Panc1 (cell line): ENCODE measurements around the gene OXTR. TPM values are rescaled to one million over a fixed set of nuclear protein-coding genes. Genes with fewer than 3 reads are reported as not detected.

Experiments
- ATAC-seq: fragments of 200-7000 bp; cut with Tn5 transposase; 2 replicates; pipeline ENCODE4 v1.9.1; 2020; ENCODE audit warnings: mild to moderate bottlenecking, moderate library complexity
- BruUV-seq: library from RNA; stranded (reverse); fragments of 400-500 nt; replicated peaks from 2 replicates; lab custom pipeline; 2021; lab: Mats Ljungman, UMichigan
- CTCF ChIA-PET: fragments of 300-600 bp; sonication (Branson Sonifier 250); formaldehyde crosslinking; loops from one replicate; lab custom pipeline; 2022; ENCODE audit warnings: antibody characterized with exemption; lab: Charles Lee
- POLR2A ChIA-PET: fragments of 300-600 bp; sonication (Branson Sonifier 250); formaldehyde crosslinking; loops from one replicate; lab custom pipeline; 2022; ENCODE audit warnings: antibody characterized with exemption; lab: Charles Lee
- DNase-seq: peaks from one replicate; pipeline ENCODE4 v3.0.0-alpha.2; 2010; ENCODE audit warnings: low read depth, low spot score
- H3K27ac ChIP-seq: 2 replicates; pipeline ENCODE4 v1.5.1; 2011; ENCODE audit warnings: mild to moderate bottlenecking, low read length, inconsistent platforms
- H3K27me3 ChIP-seq: fragments of 200-500 bp; sonication (Bioruptor generic); 2 replicates; pipeline ENCODE4 v1.6.0; 2014; ENCODE audit warnings: low read length, inconsistent platforms; ENCODE audit not compliant: control insufficient read depth, insufficient read depth
- H3K36me3 ChIP-seq: fragments of 200-500 bp; sonication (Bioruptor generic); 2 replicates; pipeline ENCODE4 v1.5.1; 2014; ENCODE audit warnings: inconsistent platforms, mild to moderate bottlenecking, low read length, moderate library complexity; ENCODE audit not compliant: control insufficient read depth, insufficient read depth
- H3K4me1 ChIP-seq: 2 replicates; pipeline ENCODE4 v1.5.1; 2011; ENCODE audit warnings: inconsistent platforms, mild to moderate bottlenecking, low read length, moderate library complexity; ENCODE audit not compliant: control insufficient read depth, insufficient read depth
- H3K4me3 ChIP-seq, 2 experiments: 2 replicates each; pipeline ENCODE4 v1.5.1; 2011 to 2012; ENCODE audit warnings: low read depth in 2 of 2, low read length in 2 of 2, mild to moderate bottlenecking in 2 of 2, inconsistent platforms in 1 of 2, moderate library complexity in 1 of 2
- H3K9me3 ChIP-seq: fragments of 200-500 bp; sonication (Bioruptor generic); 2 replicates; pipeline ENCODE4 v1.5.1; 2014; ENCODE audit warnings: low read depth, mild to moderate bottlenecking, inconsistent platforms, low read length, moderate library complexity; ENCODE audit not compliant: control insufficient read depth, insufficient read depth
- CTCF ChIP-seq: fragments of 450-650 bp; IDR thresholded peaks from 2 replicates; pipeline ENCODE4 v1.5.1; 2017; ENCODE audit warnings: mild to moderate bottlenecking
- POLR2AphosphoS5 ChIP-seq: IDR thresholded peaks from 2 replicates; pipeline ENCODE4 v1.6.1; 2012; ENCODE audit warnings: mild to moderate bottlenecking, low read depth, low read length, moderate library complexity
- SIN3A ChIP-seq: IDR thresholded peaks from 2 replicates; pipeline ENCODE4 v1.6.1; 2012; ENCODE audit warnings: low read depth, mild to moderate bottlenecking, low read length, moderate library complexity, borderline replicate concordance; ENCODE audit not compliant: insufficient read depth
- TCF7L2 ChIP-seq: IDR thresholded peaks from 2 replicates; pipeline ENCODE4 v1.6.1; 2011; ENCODE audit warnings: mild to moderate bottlenecking, low read depth, low read length, inconsistent platforms
- in situ Hi-C: cut with HindIII; loops from 2 replicates; pipeline ENCODE4 v1.10.0; 2016; ENCODE audit warnings: low sequenced_read_pairs, low pct_unique_long_range_greater_than_20kb
- intact Hi-C: fragments of 100-400 bp; cut with micrococcal nuclease; formaldehyde crosslinking; loops from one replicate; pipeline ENCODE4 v1.10.0; 2022; ENCODE audit not compliant: unreplicated experiment
- total RNA-seq: library from RNA; stranded (reverse); gene quantifications from one replicate; pipeline ENCODE4 v1.2.1, GENCODE V29; 2021; ENCODE audit not compliant: unreplicated experiment
- TF ChIP-seq, protein P1 (sequence below), 2 experiments: IDR thresholded peaks; 2 replicates each; pipeline ENCODE4 v1.6.1; 2011 to 2012; ENCODE audit warnings: low read depth in 2 of 2, control low read depth in 1 of 2, low read length in 1 of 2, mild to moderate bottlenecking in 1 of 2, moderate library complexity in 1 of 2; ENCODE audit not compliant: insufficient read depth in 1 of 2

The OXTR gene
- total RNA-seq, 1 experiment from 2014 or later: 2.7 TPM

GRCh38 chr3:8805774-8806173 lies 36.4 kb upstream of the OXTR start:
- POLR2A ChIA-PET: no interaction called here
- CTCF ChIA-PET: no interaction called here
- no peak for DNase-seq
- Histone ChIP-seq H3K4me1 (no peaks in the 10 kb centered on the region), H3K27ac (no peak overlapping the region), H3K36me3 (no peaks in the 10 kb centered on the region), H3K27me3 (no peaks in the 10 kb centered on the region), H3K9me3 (peaks cover 5% of the 10 kb centered on the region; the same call in 1 of the 2 replicates), H3K4me3 (no peak overlapping the region)
- no peak for TF ChIP-seq SIN3A
- TF ChIP-seq, protein P1, sequence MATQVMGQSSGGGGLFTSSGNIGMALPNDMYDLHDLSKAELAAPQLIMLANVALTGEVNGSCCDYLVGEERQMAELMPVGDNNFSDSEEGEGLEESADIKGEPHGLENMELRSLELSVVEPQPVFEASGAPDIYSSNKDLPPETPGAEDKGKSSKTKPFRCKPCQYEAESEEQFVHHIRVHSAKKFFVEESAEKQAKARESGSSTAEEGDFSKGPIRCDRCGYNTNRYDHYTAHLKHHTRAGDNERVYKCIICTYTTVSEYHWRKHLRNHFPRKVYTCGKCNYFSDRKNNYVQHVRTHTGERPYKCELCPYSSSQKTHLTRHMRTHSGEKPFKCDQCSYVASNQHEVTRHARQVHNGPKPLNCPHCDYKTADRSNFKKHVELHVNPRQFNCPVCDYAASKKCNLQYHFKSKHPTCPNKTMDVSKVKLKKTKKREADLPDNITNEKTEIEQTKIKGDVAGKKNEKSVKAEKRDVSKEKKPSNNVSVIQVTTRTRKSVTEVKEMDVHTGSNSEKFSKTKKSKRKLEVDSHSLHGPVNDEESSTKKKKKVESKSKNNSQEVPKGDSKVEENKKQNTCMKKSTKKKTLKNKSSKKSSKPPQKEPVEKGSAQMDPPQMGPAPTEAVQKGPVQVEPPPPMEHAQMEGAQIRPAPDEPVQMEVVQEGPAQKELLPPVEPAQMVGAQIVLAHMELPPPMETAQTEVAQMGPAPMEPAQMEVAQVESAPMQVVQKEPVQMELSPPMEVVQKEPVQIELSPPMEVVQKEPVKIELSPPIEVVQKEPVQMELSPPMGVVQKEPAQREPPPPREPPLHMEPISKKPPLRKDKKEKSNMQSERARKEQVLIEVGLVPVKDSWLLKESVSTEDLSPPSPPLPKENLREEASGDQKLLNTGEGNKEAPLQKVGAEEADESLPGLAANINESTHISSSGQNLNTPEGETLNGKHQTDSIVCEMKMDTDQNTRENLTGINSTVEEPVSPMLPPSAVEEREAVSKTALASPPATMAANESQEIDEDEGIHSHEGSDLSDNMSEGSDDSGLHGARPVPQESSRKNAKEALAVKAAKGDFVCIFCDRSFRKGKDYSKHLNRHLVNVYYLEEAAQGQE (IDR thresholded peaks at IDR 0.05; ENCODE audit: insufficient read depth in 1 of 2, low read depth in 2 of 2, low read length in 1 of 2): no peak
- TF ChIP-seq TCF7L2: no peak
- TF ChIP-seq POLR2AphosphoS5: no peak
- no peak for TF ChIP-seq CTCF
- in situ Hi-C loops: no loop called here
- BruUV-seq: no TSS peak
- intact Hi-C loops: no loop called here
- ATAC-seq: no peak

- no peaks in the 10 kb centered on the region for H3K27me3 ChIP-seq
- ATAC-seq: no peak
- CTCF ChIA-PET: no interaction called here
- H3K9me3 ChIP-seq: peaks cover 7% of the 10 kb centered on the region; the same call in 1 of the 2 replicates
- TF ChIP-seq SIN3A (no peak), POLR2AphosphoS5 (no peak), CTCF (no peak)
- H3K36me3 ChIP-seq: no peaks in the 10 kb centered on the region
- intact Hi-C loops: no loop called here
- H3K4me1 ChIP-seq: no peaks in the 10 kb centered on the region
- no peak overlapping the region for H3K27ac ChIP-seq
- BruUV-seq: no TSS peak
- POLR2A ChIA-PET: no interaction called here
- no peak overlapping the region for H3K4me3 ChIP-seq
- DNase-seq: no peak
- in situ Hi-C loops: no loop called here
Observed at GRCh38 chr3:8802256-8802655, 32.8 kb upstream of the OXTR start.
